GM10266 (cell line): Measurements from ENCODE around the gene ACAD10.
A peak's percentile ranks its signal among the peaks of the same experiment; 100 is the strongest.
"Not testable (repeated sequence)": the region's sequence is repeated elsewhere in the genome, so short reads cannot be mapped to it uniquely, and the experiment has no call there.

Experiments
- DNase-seq: peaks from one replicate; pipeline ENCODE4 v3.0.0; 2012; ENCODE audit errors: extremely low spot score
- CTCF ChIP-seq: IDR thresholded peaks from 2 replicates; pipeline ENCODE4 v1.5.1; 2012; ENCODE audit warnings: mild to moderate bottlenecking, low read depth; ENCODE audit not compliant: control insufficient read depth, insufficient read depth; ENCODE audit errors: missing control alignments

ACAD10 gene

GRCh38 chr12:111759271-111759670 lies 73.4 kb downstream of the ACAD10 start:
- no peak for TF ChIP-seq CTCF
- no peak for DNase-seq

- no peak for TF ChIP-seq CTCF
- DNase-seq, result no peak
These were observed 74.1 kb downstream of the ACAD10 start for GRCh38 chr12:111759991-111760390.

- peak; percentile 35 for DNase-seq
- TF ChIP-seq CTCF, result no peak
These were observed 75.2 kb downstream of the ACAD10 start for GRCh38 chr12:111761099-111761498.

- peak; percentile 8 for DNase-seq
- TF ChIP-seq CTCF, result no peak
These were observed 75.9 kb downstream of the ACAD10 start for GRCh38 chr12:111761706-111762105.

GRCh38 chr12:111763552-111763951 lies 77.7 kb downstream of the ACAD10 start:
- not testable (repeated sequence) for DNase-seq

- TF ChIP-seq CTCF, result no peak
- DNase-seq, result no peak
These were observed 78.4 kb downstream of the ACAD10 start for GRCh38 chr12:111764120-111764821.

GRCh38 chr12:111766608-111767361 lies 80.9 kb downstream of the ACAD10 start, which contains the start of gene ALDH2:
Gene ALDH2, plus strand, starts transcription at chr12:111766933. Its CDS starts 50 bp downstream, at chr12:111766983.
- no peak for TF ChIP-seq CTCF
- peak; percentile 60 for DNase-seq
